Aorta (tissue), 5 donors: Measurements from ENCODE around the gene SMPD3. TPM values are rescaled to one million over a fixed set of nuclear protein-coding genes. Genes with fewer than 3 reads are reported as not detected.

Experiments used
- ATAC-seq: fragments of 200-7000 bp; cut with Tn5 transposase; one replicate; pipeline ENCODE4 v1.9.1; 2022; ENCODE audit warnings: moderate library complexity; ENCODE audit not compliant: low FRiP score
- DNase-seq, 2 donors: peaks; one replicate each; pipeline ENCODE4 v3.0.0-alpha.2; 2020
- H3K27ac ChIP-seq, 2 donors: one replicate each; pipeline ENCODE4 v1.5.1; 2013; ENCODE audit warnings: low read length in 2 of 2, mild to moderate bottlenecking in 2 of 2, moderate library complexity in 2 of 2, control low read depth in 1 of 2, inconsistent platforms in 1 of 2, low read depth in 1 of 2
- H3K27me3 ChIP-seq, 2 donors: one replicate each; pipeline ENCODE4 v1.6.1; 2013; ENCODE audit warnings: control low read depth in 1 of 2, low read length in 1 of 2, mild to moderate bottlenecking in 1 of 2, moderate library complexity in 1 of 2; ENCODE audit not compliant: insufficient read depth in 2 of 2, control insufficient read depth in 1 of 2
- H3K36me3 ChIP-seq, 2 donors: one replicate each; pipeline ENCODE4 v1.6.1; 2013; ENCODE audit warnings: control low read depth in 1 of 2, low read length in 1 of 2, mild to moderate bottlenecking in 1 of 2; ENCODE audit not compliant: insufficient read depth in 2 of 2, control insufficient read depth in 1 of 2
- H3K4me1 ChIP-seq, 2 donors: one replicate each; pipeline ENCODE4 v1.6.1; 2013; ENCODE audit warnings: low read length in 2 of 2, control low read depth in 1 of 2, mild to moderate bottlenecking in 1 of 2, moderate library complexity in 1 of 2; ENCODE audit not compliant: insufficient read depth in 2 of 2, control insufficient read depth in 1 of 2
- H3K4me3 ChIP-seq, 2 donors: one replicate each; pipeline ENCODE4 v1.5.1; 2013; ENCODE audit warnings: low read length in 2 of 2, control low read depth in 1 of 2, mild to moderate bottlenecking in 1 of 2
- H3K9me3 ChIP-seq: one replicate; pipeline ENCODE4 v1.6.1; 2013; ENCODE audit warnings: mild to moderate bottlenecking, low read length; ENCODE audit not compliant: control insufficient read depth
- WGBS, 2 donors: extraction: QIAGEN DNeasy Blood & Tissue Kit; methylation state at CpG; one replicate each; pipeline ENCODE4 v1.1.7; 2013; 5-methylcytosine and 5-hydroxymethylcytosine counted together
- intact Hi-C, 2 donors: fragments of 100-400 bp; cut with DNase I; formaldehyde crosslinking; loops; one replicate each; pipeline versions ENCODE4 v1.14.2 to v1.15.0; 2022
- polyA plus RNA-seq, 2 donors: library from polyadenylated mRNA; stranded (reverse); fragments of 200-250 nt; gene quantifications; one replicate each; pipeline ENCODE4 v1.2.3, GENCODE V29; 2013
- total RNA-seq, 2 donors: library from RNA; stranded (reverse); fragmentation: NEBNext Ultra II Directional; extraction: Animal tissue kit (Norgen Biotek cat#: 25700); gene quantifications; one replicate each; pipeline ENCODE4 v1.2.1, GENCODE V29; 2021
- donor health status: healthy with polysubstance abuse.
- donor health status: Bipolar disorder and iron deficiency.
- donor health status: DM: no; HTN: no; CAD: no.
- donor health status: DM: no; HTN: no; CAD: no.
- donor health status: DM: yes; HTN: yes; CAD: no.

The SMPD3 gene
- total and polyA plus RNA-seq, 4 donors, result 0.29 to 7.5 (median 1.1) TPM; not detected in 1

- H3K27me3 ChIP-seq, result no peaks in the 10 kb centered on the region
- no peak overlapping the region for H3K27ac ChIP-seq
- no peak overlapping the region for H3K4me3 ChIP-seq
- 86 to 88% methylated on average over 13 of the region's 13 CpGs for WGBS, 2 donors
- no peaks in the 10 kb centered on the region for H3K9me3 ChIP-seq
- no peaks in the 10 kb centered on the region for H3K4me1 ChIP-seq
- DNase-seq (peak in 1 of 2 donors; percentile 53), ATAC-seq (no peak)
- intact Hi-C loops, result no loop called here
- H3K36me3 ChIP-seq, result peaks cover 9 to 16% of the 10 kb centered on the region in 2 donors
Observed at GRCh38 chr16:68353366-68353765, 94.9 kb downstream of the SMPD3 start.

DNA sequence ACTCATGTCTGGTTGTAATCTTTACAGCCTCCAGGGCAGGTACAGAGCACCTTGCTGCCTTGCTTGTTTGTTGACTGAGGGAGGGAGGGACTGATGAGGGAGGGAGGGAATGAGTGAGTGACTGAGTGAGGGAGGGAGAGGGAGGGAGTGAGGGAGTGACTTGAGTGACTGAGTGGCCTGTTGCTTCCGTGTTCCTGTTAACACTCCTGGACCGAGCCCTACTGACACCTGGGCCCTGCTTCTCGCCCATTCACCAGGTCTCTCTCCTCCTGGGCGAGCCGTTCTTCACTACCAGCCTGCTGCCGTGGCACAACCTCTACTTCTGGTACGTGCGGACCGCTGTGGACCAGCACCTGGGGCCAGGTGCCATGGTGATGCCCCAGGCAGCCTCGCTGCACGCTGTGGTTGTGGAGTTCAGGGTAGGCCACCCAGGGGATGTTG is 96.3 kb downstream of the SMPD3 start:
- H3K4me1 ChIP-seq, result no peaks in the 10 kb centered on the region
- no peak overlapping the region for H3K4me3 ChIP-seq
- no peak overlapping the region for H3K27ac ChIP-seq
- H3K36me3 ChIP-seq, result peaks cover 9 to 11% of the 10 kb centered on the region in 2 donors
- ATAC-seq (no peak), DNase-seq (peak; percentile 32 to 65)
- intact Hi-C loops, result no loop called here
- H3K9me3 ChIP-seq, result no peaks in the 10 kb centered on the region
- H3K27me3 ChIP-seq, result no peaks in the 10 kb centered on the region
- 92 to 94% methylated on average over 11 of the region's 11 CpGs for WGBS, 2 donors

GRCh38 chr16:68351463-68351862 is 96.8 kb downstream of the SMPD3 start:
- intact Hi-C loops, result no loop called here
- H3K36me3 ChIP-seq, result peaks cover 9 to 11% of the 10 kb centered on the region in 2 donors

GRCh38 chr16:68350813-68351350 is 97.4 kb downstream of the SMPD3 start:
- no peak for ATAC-seq
- 91 to 92% methylated on average over 10 of the region's 10 CpGs for WGBS, 2 donors
- intact Hi-C loops, result no loop called here
- Histone ChIP-seq H3K9me3 (no peaks in the 10 kb centered on the region), H3K4me3 (no peak overlapping the region), H3K27ac (no peak overlapping the region), H3K4me1 (no peaks in the 10 kb centered on the region), H3K36me3 (peaks cover 9% of the 10 kb centered on the region in 2 donors), H3K27me3 (no peaks in the 10 kb centered on the region)
- peak in 1 of 2 donors; percentile 57 for DNase-seq

More at GRCh38 chr16:68351463-68351862, 96.8 kb downstream of the SMPD3 start:
- Histone ChIP-seq H3K27ac (no peak overlapping the region), H3K9me3 (no peaks in the 10 kb centered on the region), H3K4me3 (no peak overlapping the region), H3K27me3 (no peaks in the 10 kb centered on the region), H3K4me1 (no peaks in the 10 kb centered on the region)
- DNase-seq (peak in 1 of 2 donors; percentile 64), ATAC-seq (no peak)
- whole genome bisulfite sequencing, 2 donors, result 83 to 88% methylated on average over 11 of the region's 11 CpGs

- Histone ChIP-seq H3K9me3 (no peaks in the 10 kb centered on the region), H3K4me3 (no peak overlapping the region), H3K4me1 (no peaks in the 10 kb centered on the region), H3K27ac (no peak overlapping the region), H3K36me3 (peaks cover 9% of the 10 kb centered on the region in 2 donors), H3K27me3 (no peaks in the 10 kb centered on the region)
- 90 to 94% methylated on average over 10 of the region's 10 CpGs for WGBS, 2 donors
- intact Hi-C loops, result no loop called here
- no peak for ATAC-seq
- peak in 1 of 2 donors; percentile 48 for DNase-seq
Observed at GRCh38 chr16:68349838-68350410, 98.4 kb downstream of the SMPD3 start.

- no peak for ATAC-seq
- intact Hi-C loops, result no loop called here
- 90 to 92% methylated on average over 27 of the region's 27 CpGs for WGBS, 2 donors
- peaks cover 6 to 9% of the 10 kb centered on the region in 2 donors for H3K36me3 ChIP-seq
- H3K27ac ChIP-seq, result no peak overlapping the region
- no peak overlapping the region for H3K4me3 ChIP-seq
- H3K27me3 ChIP-seq, result no peaks in the 10 kb centered on the region
- no peaks in the 10 kb centered on the region for H3K4me1 ChIP-seq
- peak; percentile 24 to 64 for DNase-seq
- no peaks in the 10 kb centered on the region for H3K9me3 ChIP-seq
Observed at GRCh38 chr16:68348639-68349445, 99.5 kb downstream of the SMPD3 start.

- 86 to 90% methylated on average over 4 of the region's 4 CpGs for WGBS, 2 donors
- no peaks in the 10 kb centered on the region for H3K9me3 ChIP-seq
- no peaks in the 10 kb centered on the region for H3K4me1 ChIP-seq
- DNase-seq, result peak; percentile 3 to 13
- ATAC-seq, result no peak
- intact Hi-C loops, result no loop called here
- no peak overlapping the region for H3K27ac ChIP-seq
- peaks cover 2 to 9% of the 10 kb centered on the region in 2 donors for H3K36me3 ChIP-seq
- H3K4me3 ChIP-seq, result no peak overlapping the region
- no peaks in the 10 kb centered on the region for H3K27me3 ChIP-seq
Observed at GRCh38 chr16:68347605-68348004, 100.7 kb downstream of the SMPD3 start.

DNA sequence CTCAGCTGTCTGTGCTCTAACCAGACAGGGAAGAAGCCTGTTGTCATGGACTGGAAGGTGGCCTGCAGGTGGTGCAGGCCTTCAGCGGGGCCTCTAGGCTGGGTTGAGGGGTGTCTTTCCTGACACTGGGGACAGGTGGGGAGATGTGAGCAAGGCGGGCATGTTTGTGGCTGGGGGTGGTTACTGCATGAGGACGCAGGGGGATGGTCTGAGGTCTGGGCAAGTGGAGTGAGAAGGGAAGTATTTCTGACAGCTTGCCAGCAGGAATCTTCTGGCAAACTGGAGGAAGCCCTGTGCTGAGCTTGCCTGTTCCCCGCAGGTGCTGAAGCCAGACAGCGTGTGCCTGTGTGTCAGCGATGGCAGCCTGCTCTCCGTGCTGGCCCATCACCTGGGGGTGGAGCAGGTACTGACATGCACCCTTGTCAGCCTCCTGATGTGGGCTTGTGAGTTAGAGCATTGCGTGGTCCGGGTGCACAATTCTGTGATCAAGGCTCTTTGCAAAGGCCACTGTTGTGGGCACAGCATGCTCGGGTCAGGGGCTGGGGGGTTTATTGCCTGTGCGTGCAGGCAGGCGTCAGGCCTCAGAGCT is 101.3 kb downstream of the SMPD3 start:
- intact Hi-C loops, result no loop called here
- Histone ChIP-seq H3K9me3 (no peaks in the 10 kb centered on the region), H3K4me1 (no peaks in the 10 kb centered on the region), H3K4me3 (no peak overlapping the region), H3K27me3 (no peaks in the 10 kb centered on the region), H3K36me3 (peaks cover 0 to 9% of the 10 kb centered on the region in 2 donors), H3K27ac (no peak overlapping the region)
- DNase-seq (peak; percentile 43 to 58), ATAC-seq (no peak)
- 94 to 95% methylated on average over 12 of the region's 12 CpGs for WGBS, 2 donors
